SK-N-SH (cell line): ENCODE data around the gene EIPR1. TPM values are rescaled to one million over a fixed set of nuclear protein-coding genes. Genes with fewer than 3 reads are reported as not detected.

Experiments
- CTCF ChIA-PET: fragments of 300-600, 350-600 bp; formaldehyde crosslinking; extraction: SDS; loops from one replicate; lab custom pipeline; 2021; lab: Yijun Ruan, JAX
- POLR2A ChIA-PET: fragments of 350-600 bp; sonication (Branson Sonifier 250); formaldehyde crosslinking; extraction: SDS; loops from one replicate; lab custom pipeline; 2020; ENCODE audit warnings: antibody characterized with exemption, inconsistent platforms; lab: Yijun Ruan, JAX
- DNase-seq: peaks from one replicate; pipeline ENCODE4 v3.0.0; 2012
- H2AFZ ChIP-seq: fragments of 200-600 bp; sonication (generic); 2 replicates; pipeline ENCODE4 v1.8.1; 2016; ENCODE audit warnings: antibody characterized with exemption, mild to moderate bottlenecking, low read depth
- H3F3A ChIP-seq: fragments of 200-600 bp; sonication (generic); replicated peaks from 2 replicates; pipeline ENCODE3; 2016; ENCODE audit warnings: antibody characterized with exemption, mild to moderate bottlenecking; ENCODE audit not compliant: insufficient read depth
- H3K27ac ChIP-seq, 2 experiments: fragments of 200-500 bp in 1 of 2; fragments of 200-600 bp in 1 of 2; sonication (Bioruptor generic) in 1 of 2; sonication (generic), shearing (Covaris generic) in 1 of 2; 2 replicates each; pipeline versions ENCODE4 v1.5.1 to v1.6.1; 2014 to 2016; ENCODE audit warnings: low read depth in 2 of 2, inconsistent platforms in 1 of 2, low read length in 1 of 2, mild to moderate bottlenecking in 1 of 2, mixed read lengths in 1 of 2
- H3K27me3 ChIP-seq: fragments of 200-600 bp; sonication (generic), shearing (Covaris generic); 2 replicates; pipeline ENCODE4 v1.6.1; 2016; ENCODE audit warnings: mixed run types; ENCODE audit not compliant: insufficient read depth
- H3K36me3 ChIP-seq, 2 experiments: fragments of 200-500 bp in 1 of 2; fragments of 200-600 bp in 1 of 2; sonication (Bioruptor generic) in 1 of 2; sonication (generic) in 1 of 2; replicated peaks in 1 of 2; 2 replicates each; pipeline versions ENCODE3 to v1.5.1; 2014 to 2016; ENCODE audit warnings: low read length in 1 of 2, mild to moderate bottlenecking in 1 of 2; ENCODE audit not compliant: insufficient read depth in 2 of 2, control insufficient read depth in 1 of 2
- H3K4me1 ChIP-seq, 2 experiments: fragments of 200-500 bp in 1 of 2; fragments of 200-600 bp in 1 of 2; sonication (Bioruptor generic) in 1 of 2; sonication (generic), shearing (Covaris generic) in 1 of 2; 2 replicates each; pipeline versions ENCODE4 v1.5.1 to v1.6.1; 2014 to 2016; ENCODE audit warnings: low read depth in 1 of 2, low read length in 1 of 2, mixed run types in 1 of 2; ENCODE audit not compliant: insufficient read depth in 2 of 2, control insufficient read depth in 1 of 2
- H3K4me2 ChIP-seq: fragments of 200-600 bp; sonication (generic), shearing (Covaris generic); 2 replicates; pipeline ENCODE4 v1.6.1; 2017; ENCODE audit warnings: mixed run types
- H3K4me3 ChIP-seq, 2 experiments: fragments of 200-500 bp in 1 of 2; fragments of 200-600 bp in 1 of 2; sonication (Bioruptor generic) in 1 of 2; sonication (generic), shearing (Covaris generic) in 1 of 2; 2 replicates each; pipeline versions ENCODE4 v1.5.1 to v1.8.1; 2014 to 2016; ENCODE audit warnings: low read depth in 2 of 2, inconsistent platforms in 1 of 2, low read length in 1 of 2, mild to moderate bottlenecking in 1 of 2, mixed read lengths in 1 of 2, moderate library complexity in 1 of 2
- H3K79me2 ChIP-seq: fragments of 200-600 bp; sonication (generic); 2 replicates; pipeline ENCODE4 v1.8.1; 2017; ENCODE audit warnings: mild to moderate bottlenecking; ENCODE audit not compliant: insufficient read depth
- H3K9ac ChIP-seq: fragments of 200-600 bp; sonication (generic); 2 replicates; pipeline ENCODE4 v1.6.1; 2017; ENCODE audit warnings: mixed run types
- H3K9me2 ChIP-seq: fragments of 200-600 bp; sonication (generic); 2 replicates; pipeline ENCODE4 v1.6.1; 2017; ENCODE audit warnings: mixed run types
- H3K9me3 ChIP-seq: fragments of 200-600 bp; sonication (generic); 2 replicates; pipeline ENCODE4 v1.6.1; 2017; ENCODE audit warnings: mixed run types, mild to moderate bottlenecking, moderate library complexity
- H4K20me1 ChIP-seq: fragments of 200-600 bp; sonication (generic); 2 replicates; pipeline ENCODE4 v1.6.1; 2017; ENCODE audit warnings: mild to moderate bottlenecking, mixed run types; ENCODE audit not compliant: insufficient read depth
- ELF1 ChIP-seq: IDR thresholded peaks from 2 replicates; pipeline ENCODE4 v1.4.0; 2012
- FOXM1 ChIP-seq: IDR thresholded peaks from 2 replicates; pipeline ENCODE4 v1.4.0; 2012; ENCODE audit warnings: low read depth, mild to moderate bottlenecking
- GATA2 ChIP-seq: sonication (generic); formaldehyde crosslinking; IDR thresholded peaks from 2 replicates; pipeline ENCODE4 v1.5.0; 2020; ENCODE audit warnings: mild to moderate bottlenecking, missing genetic modification reagents
- MAX ChIP-seq: IDR thresholded peaks from 2 replicates; pipeline ENCODE4 v1.4.0; 2012; ENCODE audit warnings: low read depth
- MEF2A ChIP-seq: IDR thresholded peaks from 2 replicates; pipeline ENCODE4 v1.4.0; 2012; ENCODE audit warnings: low read depth, borderline replicate concordance
- MXI1 ChIP-seq: IDR thresholded peaks from 2 replicates; pipeline ENCODE4 v1.6.1; 2012; ENCODE audit warnings: mild to moderate bottlenecking, low read depth, low read length, improper control_type of control experiment
- NRF1 ChIP-seq: IDR thresholded peaks from 2 replicates; pipeline ENCODE4 v1.6.1; 2012; ENCODE audit warnings: low read depth, mild to moderate bottlenecking, low read length
- POLR2AphosphoS5 ChIP-seq: IDR thresholded peaks from 2 replicates; pipeline ENCODE4 v1.6.1; 2012; ENCODE audit warnings: low read depth, low read length
- RAD21 ChIP-seq: IDR thresholded peaks from 2 replicates; pipeline ENCODE4 v1.6.1; 2012; ENCODE audit warnings: mild to moderate bottlenecking, low read length
- REST ChIP-seq: IDR thresholded peaks from 2 replicates; pipeline ENCODE4 v1.6.1; 2012; ENCODE audit warnings: mild to moderate bottlenecking, low read depth, low read length, moderate library complexity
- TAF1 ChIP-seq: IDR thresholded peaks from 2 replicates; pipeline ENCODE4 v1.6.1; 2012; ENCODE audit warnings: low read depth, mild to moderate bottlenecking, low read length, moderate library complexity, borderline replicate concordance
- TCF12 ChIP-seq: IDR thresholded peaks from 2 replicates; pipeline ENCODE4 v1.4.0; 2012
- TEAD4 ChIP-seq: IDR thresholded peaks from 2 replicates; pipeline ENCODE4 v1.4.0; 2012; ENCODE audit warnings: mild to moderate bottlenecking, borderline replicate concordance; ENCODE audit not compliant: insufficient read depth
- USF1 ChIP-seq: IDR thresholded peaks from 2 replicates; pipeline ENCODE4 v1.4.0; 2012; ENCODE audit warnings: low read depth, borderline replicate concordance
- ZBTB33 ChIP-seq: IDR thresholded peaks from 2 replicates; pipeline ENCODE4 v1.4.0; 2012; ENCODE audit warnings: low read depth, borderline replicate concordance
- WGBS: methylation state at CpG from one replicate; pipeline ENCODE4 v1.1.6; 2017; ENCODE audit warnings: low lambda C conversion rate; 5-methylcytosine and 5-hydroxymethylcytosine counted together
- polyA plus RNA-seq, 3 experiments: library from polyadenylated mRNA; depleted of rRNA; stranded (reverse); fragments of >200 nt; gene quantifications; 2 replicates each; pipeline ENCODE4 v1.2.3, GENCODE V29; 2012

Gene EIPR1
- polyA plus RNA-seq, 1 of the 3 experiments (the other 2 are of a cell fraction): 85.9 TPM

- TF ChIP-seq MXI1: no peak
- TF ChIP-seq TEAD4: no peak
- no peak for TF ChIP-seq ZBTB33
Measured at GRCh38 chr2:3222636-3223035, 155.0 kb downstream of the EIPR1 start (continued).

GRCh38 chr2:3219536-3219935 lies 158.1 kb downstream of the EIPR1 start:
- Histone ChIP-seq H3K4me1 (no peaks in the 10 kb centered on the region), H3K9me3 (no peaks in the 10 kb centered on the region), H3K27ac (no peak overlapping the region), H3K4me3 (no peak overlapping the region), H3K79me2 (peaks cover 20% of the 10 kb centered on the region), H3K4me2 (no peak overlapping the region), H3K9me2 (no peaks in the 10 kb centered on the region), H3F3A (peaks cover 18% of the 10 kb centered on the region), H3K9ac (no peak overlapping the region), H2AFZ (no peak overlapping the region), H4K20me1 (peaks cover 5% of the 10 kb centered on the region; the same call in 1 of the 2 replicates), H3K27me3 (no peaks in the 10 kb centered on the region), H3K36me3 (no peaks in the 10 kb centered on the region)
- WGBS: 81% methylated on average over 4 of the region's 4 CpGs
- DNase-seq: no peak
- TF ChIP-seq RAD21: no peak
- TF ChIP-seq NRF1: no peak
- TF ChIP-seq TCF12: no peak
- no peak for TF ChIP-seq FOXM1
- TF ChIP-seq MXI1: no peak
- no peak for TF ChIP-seq USF1
- no peak for TF ChIP-seq POLR2AphosphoS5
- TF ChIP-seq MEF2A: no peak
- no peak for TF ChIP-seq MAX
- no peak for TF ChIP-seq TAF1
- no peak for TF ChIP-seq GATA2 (CRISPR knock-in tag)
- TF ChIP-seq REST: no peak
- no peak for TF ChIP-seq ELF1
- ChIA-PET POLR2A (no interaction called here), CTCF (no interaction called here)
